Stomach (tissue), 9 donors: ENCODE measurements around the gene HNRNPUL1. TPM values are rescaled to one million over a fixed set of nuclear protein-coding genes. Genes with fewer than 3 reads are reported as not detected.
A peak's percentile ranks its signal among the peaks of the same experiment; 100 is the strongest.

Source experiments
- DNase-seq, 2 donors: peaks; one replicate each; pipeline versions ENCODE4 v3.0.0 to v3.0.0-alpha.2; 2013 to 2019
- H3K27ac ChIP-seq, 5 donors: fragments of 200-600 bp in 4 of 5; sonication (generic) in 4 of 5; one replicate each; pipeline ENCODE4 v1.5.1; 2013 to 2019; ENCODE audit warnings: mild to moderate bottlenecking in 1 of 5, moderate library complexity in 1 of 5
- H3K27me3 ChIP-seq, 3 donors: fragments of 200-600 bp; sonication (generic); one replicate each; pipeline ENCODE4 v1.5.1; 2017 to 2019; ENCODE audit warnings: mixed run types in 1 of 3
- H3K36me3 ChIP-seq, 4 donors: fragments of 200-600 bp; sonication (generic); 1 replicate in 3 of 4; 2 replicates in 1 of 4; pipeline ENCODE4 v1.5.1; 2016 to 2019
- H3K4me1 ChIP-seq, 4 donors: fragments of 200-600 bp; sonication (generic); one replicate each; pipeline ENCODE4 v1.5.1; 2016 to 2019
- H3K4me3 ChIP-seq, 4 donors: fragments of 200-600 bp; sonication (generic) in 3 of 4; one replicate each; pipeline ENCODE4 v1.5.1; 2016 to 2019; ENCODE audit warnings: mild to moderate bottlenecking in 1 of 4
- H3K9me3 ChIP-seq, 4 donors: fragments of 200-600 bp; sonication (generic); one replicate each; pipeline ENCODE4 v1.5.1; 2016 to 2019
- CTCF ChIP-seq, 7 experiments: fragments of 450-650 bp in 4 of 7; fragments of 200-600 bp in 3 of 7; sonication (generic) in 3 of 7; IDR thresholded peaks; one replicate each; pipeline ENCODE4 v1.5.1; 2016 to 2019; ENCODE audit warnings: antibody characterized with exemption in 7 of 7, control low read depth in 2 of 7, mild to moderate bottlenecking in 1 of 7
- EP300 ChIP-seq: sonication (generic); formaldehyde crosslinking; IDR thresholded peaks from one replicate; pipeline ENCODE4 v1.6.1; 2017; ENCODE audit warnings: antibody characterized with exemption
- POLR2A ChIP-seq, 4 donors: fragments of 450-650 bp; IDR thresholded peaks; one replicate each; pipeline ENCODE4 v1.6.1; 2016; ENCODE audit warnings: antibody characterized with exemption in 4 of 4, control low read depth in 2 of 4, mild to moderate bottlenecking in 1 of 4, moderate library complexity in 1 of 4
- POLR2AphosphoS5 ChIP-seq, 3 donors: sonication (generic); formaldehyde crosslinking; IDR thresholded peaks; one replicate each; pipeline ENCODE4 v1.6.1; 2016; ENCODE audit warnings: antibody characterized with exemption in 3 of 3
- WGBS, 5 donors: extraction: QIAGEN DNeasy Blood & Tissue Kit in 3 of 5; methylation state at CpG; one replicate each; pipeline versions ENCODE4 v1.1.5 to v1.1.7; 2013 to 2018; 5-methylcytosine and 5-hydroxymethylcytosine counted together
- intact Hi-C: fragments of 100-400 bp; cut with DNase I; formaldehyde crosslinking; loops from one replicate; pipeline ENCODE4 v1.15.1; 2023; ENCODE audit warnings: low total_unique reads
- polyA plus RNA-seq, 3 donors: library from polyadenylated mRNA; stranded (reverse); fragments of 200-250 nt; gene quantifications; one replicate each; pipeline ENCODE4 v1.2.3, GENCODE V29; 2013
- total RNA-seq, 5 donors: library from RNA; depleted of rRNA; stranded (reverse); fragments of >200 nt; gene quantifications; one replicate each; pipeline versions ENCODE4 v1.1.0 to v1.2.3, GENCODE V29; 2014 to 2016
- donor health status: healthy with polysubstance abuse.
- donor health status: Bipolar disorder and iron deficiency.
- donor health status: healthy.

The HNRNPUL1 gene
- total and polyA plus RNA-seq, 8 donors = 47.8 to 319 (median 91.8) TPM

- H3K9me3 ChIP-seq = no peaks in the 10 kb centered on the region
- peaks cover 77 to 85% (median 82%) of the 10 kb centered on the region in 4 donors for H3K4me1 ChIP-seq
- H3K36me3 ChIP-seq = peaks cover 16 to 48% (median 37%) of the 10 kb centered on the region in 4 donors
- H3K4me3 ChIP-seq = no peak overlapping the region
- no peaks in the 10 kb centered on the region for H3K27me3 ChIP-seq
- WGBS, 5 donors = 57 to 71% (median 65%) methylated on average over 7 of the region's 7 CpGs
- intact Hi-C loops = no loop called here
- no peak for DNase-seq
- no peak for TF ChIP-seq CTCF (IDR thresholded peaks at IDR 0.05)
- no peak for TF ChIP-seq POLR2AphosphoS5 (IDR thresholded peaks at IDR 0.05)
- no peak for TF ChIP-seq POLR2A (IDR thresholded peaks at IDR 0.05)
- no peak for TF ChIP-seq EP300
- H3K27ac ChIP-seq = peak overlapping the region; percentile 80 to 91 (median 87)
Observed at GRCh38 chr19:41324231-41324702, 60.1 kb downstream of the HNRNPUL1 start.

GRCh38 chr19:41324921-41325639 is 60.9 kb downstream of the HNRNPUL1 start:
- intact Hi-C loops = no loop called here
- H3K36me3 ChIP-seq = peaks cover 12 to 45% (median 36%) of the 10 kb centered on the region in 4 donors
- TF ChIP-seq CTCF (IDR thresholded peaks at IDR 0.05) = no peak
- no peak for TF ChIP-seq POLR2AphosphoS5 (IDR thresholded peaks at IDR 0.05)
- TF ChIP-seq EP300 = no peak
- no peak for TF ChIP-seq POLR2A (IDR thresholded peaks at IDR 0.05)
- WGBS, 5 donors = 10 to 13% (median 11%) methylated on average over 17 to 23 of the region's 23 CpGs
- no peaks in the 10 kb centered on the region for H3K9me3 ChIP-seq
- peak overlapping the region; percentile 29 to 42 (median 34) for H3K4me3 ChIP-seq
- peak overlapping the region; percentile 71 to 91 (median 87) for H3K27ac ChIP-seq
- no peaks in the 10 kb centered on the region for H3K27me3 ChIP-seq
- peak in 1 of 2 donors; percentile 78 for DNase-seq
- peaks cover 77 to 91% (median 82%) of the 10 kb centered on the region in 4 donors for H3K4me1 ChIP-seq

- peak overlapping the region; percentile 71 to 91 (median 87) for H3K27ac ChIP-seq
- WGBS, 5 donors = 8 to 25% (median 13%) methylated on average over 7 to 10 of the region's 10 CpGs
- intact Hi-C loops = no loop called here
- peaks cover 6 to 45% (median 36%) of the 10 kb centered on the region in 4 donors for H3K36me3 ChIP-seq
- TF ChIP-seq POLR2A (IDR thresholded peaks at IDR 0.05) (no peak), EP300 (no peak), POLR2AphosphoS5 (IDR thresholded peaks at IDR 0.05) (no peak), CTCF (IDR thresholded peaks at IDR 0.05) (no peak)
- H3K4me1 ChIP-seq = peaks cover 77 to 96% (median 83%) of the 10 kb centered on the region in 4 donors
- no peak for DNase-seq
- H3K9me3 ChIP-seq = no peaks in the 10 kb centered on the region
- H3K27me3 ChIP-seq = no peaks in the 10 kb centered on the region
- peak overlapping the region; percentile 29 to 42 (median 34) for H3K4me3 ChIP-seq
Observed at GRCh38 chr19:41325640-41325946, 61.4 kb downstream of the HNRNPUL1 start.

GRCh38 chr19:41325947-41326706 is 62.0 kb downstream of the HNRNPUL1 start:
- Histone ChIP-seq H3K4me1 (peaks cover 77 to 98% (median 88%) of the 10 kb centered on the region in 4 donors), H3K27me3 (no peaks in the 10 kb centered on the region), H3K4me3 (peak overlapping the region; percentile 29 to 42 (median 36)), H3K27ac (peak overlapping the region; percentile 71 to 91 (median 87)), H3K36me3 (peaks cover 9 to 45% (median 36%) of the 10 kb centered on the region in 4 donors), H3K9me3 (no peaks in the 10 kb centered on the region)
- TF ChIP-seq POLR2AphosphoS5 (IDR thresholded peaks at IDR 0.05) (peak in 1 of 3 donors; percentile 21), EP300 (no peak)
- DNase-seq = peak in 1 of 2 donors; percentile 76
- WGBS, 5 donors = 15 to 51% (median 19%) methylated on average over 10 to 30 of the region's 30 CpGs
- intact Hi-C loops = no loop called here
